HG03354 (cell line): Measurements from ENCODE around the gene ELMO1.

Source experiments
- ATAC-seq: cut with Tn5 transposase; IDR thresholded peaks from one replicate; pipeline ENCODE4 v1.9.1; 2021; ENCODE audit warnings: mild to moderate bottlenecking; ENCODE audit not compliant: unreplicated experiment, poor library complexity, severe bottlenecking

Gene ELMO1

DNA sequence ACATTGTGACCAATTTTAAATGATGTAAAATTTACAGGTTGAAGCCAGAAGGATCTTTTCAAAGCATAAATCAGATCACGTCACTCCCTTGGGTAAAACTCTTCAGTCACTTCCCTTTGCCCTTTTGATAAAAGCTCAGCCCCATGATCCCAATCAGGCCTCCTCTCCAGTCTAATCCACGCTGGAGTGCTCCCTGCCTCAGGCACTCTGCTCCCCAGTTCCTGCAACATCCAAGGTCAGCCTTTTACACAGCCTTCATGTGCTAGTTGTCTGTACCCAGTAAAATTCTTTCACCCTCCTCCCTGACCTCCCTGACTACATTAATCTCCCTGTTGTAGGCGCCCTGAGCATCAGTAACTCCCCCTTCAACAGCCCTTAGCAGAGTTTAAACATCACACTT, 14.1 kb downstream of the ELMO1 start:
- ATAC-seq: no peak

DNA sequence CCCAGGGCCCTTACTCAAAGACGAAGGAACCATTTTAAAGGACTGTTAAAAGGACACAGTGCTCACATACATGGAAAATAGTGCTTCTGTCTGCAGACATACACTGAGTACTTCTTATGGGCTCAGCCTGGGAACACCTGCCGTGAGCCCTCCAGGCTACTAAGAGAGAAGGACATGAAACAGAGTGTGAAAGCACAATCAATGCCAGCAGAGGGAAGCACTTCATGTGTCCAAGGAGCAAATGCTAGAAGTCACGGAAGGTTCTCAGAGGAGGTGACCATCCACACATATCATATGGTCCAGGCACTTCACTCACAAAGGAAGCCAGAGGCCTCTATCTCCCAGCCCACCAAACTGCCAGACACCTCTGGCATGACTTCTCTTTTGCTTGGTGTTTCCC, 15.5 kb downstream of the ELMO1 start:
- ATAC-seq: no peak

DNA sequence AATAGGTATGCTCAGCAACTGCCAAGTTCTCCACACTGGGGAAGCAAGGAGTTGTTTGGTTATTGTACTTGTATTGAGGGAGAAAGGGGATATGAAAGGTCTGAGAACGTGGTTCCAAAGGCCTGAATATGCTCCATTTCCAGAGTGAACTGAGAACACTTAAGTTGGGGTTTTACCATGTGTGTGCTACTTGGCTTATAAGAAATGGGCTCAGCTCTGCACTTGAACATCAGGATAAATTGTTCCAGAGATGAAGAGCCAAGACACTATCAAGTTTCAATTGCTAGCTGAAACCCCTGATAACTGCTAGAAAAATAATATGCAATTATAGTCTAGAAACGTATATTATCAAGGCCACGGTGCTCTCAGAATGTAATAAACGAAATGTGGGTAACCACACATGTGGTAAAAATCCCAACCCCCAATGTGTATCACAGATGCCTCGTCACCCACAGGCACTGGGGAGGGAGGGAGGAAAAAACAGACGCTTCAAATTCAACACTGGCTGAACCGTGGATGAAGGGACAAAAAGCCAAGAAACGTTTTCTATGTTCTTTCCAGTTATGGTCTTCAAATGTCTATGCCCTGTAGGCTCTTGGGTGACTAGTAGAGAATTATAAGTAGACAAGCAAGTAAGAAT, 16.3 kb downstream of the ELMO1 start:
- ATAC-seq: no peak

DNA sequence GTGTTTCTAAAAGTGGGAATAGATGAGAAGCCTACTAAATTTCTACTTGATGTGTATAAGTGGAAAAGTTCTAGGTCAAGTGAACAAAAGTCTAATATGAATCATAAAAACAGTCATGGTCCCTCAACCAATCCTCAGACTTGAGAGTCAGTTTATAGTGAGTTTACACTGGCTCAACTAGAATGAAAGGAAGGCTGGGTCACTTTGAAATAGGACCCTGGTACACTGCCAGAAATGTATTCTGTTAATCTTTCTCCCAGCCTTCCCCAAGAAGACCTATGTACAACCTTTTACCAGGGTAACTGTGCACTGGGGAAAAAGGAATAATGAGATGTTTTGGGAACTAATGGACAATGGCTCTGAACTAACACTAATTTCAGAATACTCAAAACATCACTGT, 17.3 kb downstream of the ELMO1 start:
- ATAC-seq: no peak

DNA sequence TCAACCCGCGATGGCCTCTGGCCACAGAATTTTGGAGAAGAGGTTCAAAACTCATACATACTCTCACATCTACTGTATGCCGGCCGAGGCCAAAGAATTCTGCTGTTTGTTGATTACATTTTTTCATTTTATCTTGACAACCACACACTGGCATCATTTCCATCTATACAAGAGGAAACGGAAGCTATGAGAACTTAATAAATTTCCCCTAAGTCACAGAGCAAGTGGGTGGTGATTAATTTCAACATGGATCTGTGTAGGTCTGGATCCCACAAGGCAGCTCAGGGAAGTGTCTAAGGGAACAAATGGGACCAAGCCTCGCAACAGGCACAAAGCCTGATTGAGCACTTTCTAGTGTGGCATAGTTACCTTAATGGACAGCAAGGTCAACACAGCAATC, 18.0 kb downstream of the ELMO1 start:
- ATAC-seq: no peak

DNA sequence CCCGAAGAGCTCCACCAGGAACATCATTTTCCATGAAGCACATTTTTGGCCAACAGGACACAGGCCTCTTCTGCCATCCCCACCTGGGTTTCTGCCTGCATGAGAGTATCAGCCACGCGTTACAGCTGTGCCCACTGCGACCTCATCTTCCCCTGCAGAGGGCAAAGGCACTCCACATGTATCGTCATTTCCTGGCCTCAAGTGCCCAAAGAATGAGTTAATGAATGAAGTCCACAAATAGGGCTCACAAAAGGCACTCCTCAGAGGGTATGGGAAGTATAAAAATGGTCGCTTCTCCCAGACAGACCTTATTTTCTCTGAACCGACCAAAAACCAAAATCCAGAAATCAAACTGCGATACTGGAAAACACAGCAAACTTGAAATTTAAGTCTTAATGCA, 18.5 kb downstream of the ELMO1 start:
- no peak for ATAC-seq

DNA sequence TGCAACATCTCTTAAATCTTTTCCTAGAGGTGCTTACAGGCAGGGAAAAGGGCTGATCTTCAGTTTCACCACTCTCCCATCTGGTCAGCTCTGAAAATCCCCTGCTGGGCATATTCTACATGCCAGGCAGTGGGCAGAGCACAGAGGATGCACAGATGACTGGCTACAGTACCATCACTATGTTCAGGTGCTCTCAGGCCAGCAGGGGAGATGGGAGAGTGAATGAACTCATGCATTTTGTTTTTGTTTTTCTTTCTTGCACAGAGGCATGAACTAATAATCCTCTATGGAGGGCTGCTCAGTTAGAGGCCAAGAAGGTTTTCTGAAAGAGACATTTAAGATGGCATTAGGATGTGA, 19.3 kb downstream of the ELMO1 start:
- no peak for ATAC-seq

DNA sequence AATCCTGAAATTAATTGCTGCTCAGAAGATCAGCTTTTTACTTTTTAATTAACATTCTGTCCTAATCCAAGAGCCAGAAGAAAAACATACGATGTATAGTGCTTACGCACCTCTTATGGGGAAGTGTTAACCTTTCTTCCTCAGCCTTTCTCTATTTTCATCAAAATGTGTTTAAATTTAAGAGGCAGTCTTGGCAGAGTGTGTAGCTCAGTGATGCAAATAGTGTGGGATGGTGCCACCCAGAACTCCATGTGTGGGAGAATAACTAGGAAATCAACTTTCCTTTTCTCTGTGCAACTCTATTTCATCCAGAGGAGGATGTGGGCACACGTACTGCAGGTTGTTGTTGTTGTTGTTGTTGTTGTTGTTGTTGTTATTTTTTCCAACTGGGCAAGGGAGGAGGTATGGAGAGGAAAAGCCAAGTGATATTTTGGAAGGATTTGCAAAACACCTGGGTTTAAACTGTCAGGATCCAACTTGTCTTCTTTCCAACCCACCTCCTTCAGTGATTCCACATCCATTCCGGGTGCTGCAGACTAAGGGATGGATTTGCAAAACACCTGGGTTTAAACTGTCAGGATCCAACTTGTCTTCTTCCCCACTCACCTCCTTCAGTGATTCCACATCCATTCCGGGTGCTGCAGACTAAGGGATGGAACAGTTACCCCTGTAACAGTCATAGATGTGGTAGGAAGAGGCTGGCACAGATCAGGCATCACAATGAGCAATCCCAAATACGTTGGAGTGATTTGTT, 19.8 kb downstream of the ELMO1 start:
- no peak for ATAC-seq

DNA sequence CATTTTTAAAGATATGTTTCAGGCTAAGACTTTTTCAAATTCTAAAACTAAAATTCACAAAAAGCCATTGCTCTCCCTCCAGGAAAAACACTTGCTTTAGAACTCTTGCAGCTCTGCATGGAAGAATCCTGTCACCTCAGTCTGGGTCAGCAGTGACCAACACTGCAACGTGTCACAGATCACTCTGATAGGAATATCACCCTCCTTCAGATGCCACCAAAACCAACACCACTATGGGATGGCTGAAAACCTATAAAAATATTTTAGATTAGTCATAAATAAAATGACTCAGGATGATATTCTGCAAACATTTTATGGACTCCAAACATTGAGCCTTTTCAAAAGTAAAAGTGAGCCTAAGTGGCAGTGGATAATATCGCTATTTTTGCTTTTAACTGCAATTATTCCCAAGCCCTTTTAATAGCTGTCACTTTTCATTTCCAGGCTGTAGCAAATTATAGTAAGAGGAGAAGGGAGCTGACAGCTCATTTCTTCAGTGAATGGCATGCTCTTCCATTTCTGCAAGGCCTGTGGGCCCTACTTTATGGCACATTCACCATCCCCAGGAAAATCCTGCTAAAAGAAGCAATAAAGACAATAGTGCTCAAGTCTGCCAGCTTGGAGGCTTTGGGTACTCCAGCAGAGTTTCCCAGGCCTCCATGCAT, 21.3 kb downstream of the ELMO1 start:
- ATAC-seq: no peak

DNA sequence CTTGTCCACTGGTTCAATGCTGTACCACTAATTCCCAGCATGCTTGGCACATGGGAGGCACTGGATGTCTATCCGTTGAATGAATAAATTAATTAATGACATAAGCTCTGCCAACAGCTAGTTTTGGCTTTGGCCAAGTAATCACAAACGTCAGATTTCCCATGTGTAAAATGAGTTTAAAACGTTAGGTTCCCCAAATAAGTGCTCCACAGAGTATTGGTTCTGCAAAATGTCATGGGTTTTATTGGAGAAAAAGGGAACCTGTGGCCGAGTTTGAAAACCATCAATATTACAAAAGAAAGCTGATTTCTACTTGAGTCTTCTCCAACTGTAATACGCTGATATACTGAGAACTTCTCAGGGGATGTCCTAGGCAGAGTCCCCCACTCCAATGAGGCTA, 23.2 kb downstream of the ELMO1 start:
- ATAC-seq: no peak

DNA sequence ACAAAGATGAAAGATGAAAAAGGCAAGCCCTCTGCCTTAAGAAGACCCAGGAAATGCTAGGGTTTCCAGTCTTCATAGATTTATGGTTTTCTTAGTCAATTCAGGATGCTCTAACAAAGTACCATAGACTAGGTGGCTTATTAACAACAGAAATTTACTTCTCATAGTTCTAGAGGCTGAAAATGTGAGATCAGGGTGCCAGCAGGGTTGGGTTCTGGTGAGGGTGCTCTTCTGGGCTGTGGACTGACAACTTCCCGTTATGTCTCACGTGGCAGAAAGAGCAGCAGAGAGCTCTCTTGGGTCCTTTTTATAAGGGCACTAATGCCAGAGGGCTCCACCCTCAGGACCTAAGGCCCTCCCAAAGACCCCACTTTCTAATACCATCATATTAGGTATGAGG, 23.7 kb downstream of the ELMO1 start:
- ATAC-seq: no peak

DNA sequence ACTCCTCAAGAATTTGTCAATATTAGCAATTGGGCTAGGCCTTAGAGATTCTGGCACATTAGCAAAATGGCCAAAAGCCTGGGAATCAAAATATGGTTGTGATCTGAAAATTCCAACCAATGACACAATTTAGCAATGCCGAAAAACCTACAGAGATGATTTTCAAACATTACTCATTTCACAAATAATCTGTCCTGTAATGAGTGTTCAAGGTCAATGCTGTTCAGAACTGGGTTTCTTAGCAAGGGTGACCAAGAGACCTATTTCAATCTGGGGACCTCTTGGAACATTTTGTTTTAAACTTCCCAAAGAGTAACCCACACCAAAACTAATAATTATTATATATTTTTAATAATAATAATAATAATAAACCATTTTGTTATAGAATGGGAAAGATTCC, 24.1 kb downstream of the ELMO1 start:
- ATAC-seq: no peak

DNA sequence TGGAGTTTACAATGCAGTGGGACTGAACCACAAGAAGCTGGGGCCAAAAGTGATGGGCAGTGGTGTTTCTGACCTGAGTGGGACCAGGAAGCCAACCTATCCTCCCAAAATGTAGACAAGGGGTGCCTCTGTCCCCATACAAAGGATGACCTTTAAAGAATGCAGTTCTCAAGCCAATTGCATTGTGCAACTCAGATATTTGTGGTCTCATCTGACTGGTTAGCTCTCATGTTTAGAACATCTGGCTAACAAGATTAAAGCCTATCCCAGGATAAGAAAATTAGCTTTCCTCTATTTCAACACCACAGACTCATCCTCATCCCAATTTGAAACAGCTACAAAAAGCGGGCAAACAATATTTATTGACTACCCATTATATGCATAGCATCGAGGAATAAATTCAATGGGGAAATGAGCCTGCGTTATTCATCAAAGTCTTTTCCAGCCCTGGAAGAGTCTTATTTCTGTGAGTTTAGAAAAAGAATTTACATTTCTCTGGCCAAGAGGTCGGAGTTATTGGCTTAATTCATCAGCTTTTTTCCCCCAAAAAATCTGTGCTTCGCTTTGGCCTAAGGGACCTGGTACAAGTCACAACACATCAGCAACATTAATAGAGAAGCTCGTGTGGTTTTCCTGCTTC, 26.7 kb downstream of the ELMO1 start:
- ATAC-seq: no peak

DNA sequence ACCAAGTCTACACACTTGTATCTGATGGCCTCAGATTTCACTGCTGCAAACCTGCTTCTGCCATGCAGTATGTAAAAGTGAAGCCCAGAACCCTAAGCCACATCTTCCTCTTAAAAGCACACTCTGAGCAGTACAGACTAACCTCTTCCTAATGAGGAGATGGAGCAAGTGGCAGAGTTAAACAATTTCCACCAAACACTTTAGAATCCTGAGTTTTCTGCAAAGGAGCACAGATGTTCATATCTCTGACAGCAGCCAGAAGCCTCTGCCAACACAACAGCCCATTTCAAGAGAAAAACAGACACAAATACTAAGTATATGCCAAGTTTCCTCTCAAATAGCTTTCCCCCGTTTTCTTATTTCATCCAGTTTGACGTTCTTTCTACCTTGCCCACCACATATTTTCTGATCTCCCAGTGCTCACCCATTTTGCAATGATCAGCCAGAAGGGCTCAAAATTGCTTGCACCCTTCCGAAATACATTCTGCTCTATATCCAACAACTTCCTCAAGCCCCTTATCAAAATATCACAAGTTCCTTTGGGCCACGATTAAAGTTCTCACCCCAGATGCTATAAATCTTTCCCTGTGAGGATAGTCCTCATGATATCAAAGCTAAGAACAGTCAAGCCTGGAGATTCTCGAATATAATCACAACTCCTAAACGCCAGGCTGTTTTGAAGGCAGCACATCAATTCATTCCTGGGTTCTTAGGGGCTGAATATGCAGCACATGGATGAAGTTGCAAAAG, 27.5 kb downstream of the ELMO1 start:
- ATAC-seq: no peak

DNA sequence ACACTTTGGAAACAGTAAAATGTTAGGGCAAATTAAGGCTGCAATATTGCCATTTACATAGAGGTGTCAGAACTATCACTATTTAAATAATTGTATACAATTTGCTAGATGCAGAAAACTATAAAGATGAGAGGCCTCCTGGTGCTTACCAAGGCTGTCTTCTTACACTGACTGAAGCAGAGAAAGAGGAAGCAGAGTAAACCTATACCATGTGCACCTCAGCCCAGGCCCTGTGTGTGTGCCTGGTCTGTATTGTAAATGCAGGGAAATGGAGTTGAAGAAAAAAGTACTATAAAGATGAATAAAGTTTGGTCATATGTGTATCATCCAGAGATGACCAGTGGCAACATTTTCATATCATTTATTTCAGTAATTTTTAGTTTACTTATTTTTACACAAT, 29.2 kb downstream of the ELMO1 start:
- no peak for ATAC-seq

DNA sequence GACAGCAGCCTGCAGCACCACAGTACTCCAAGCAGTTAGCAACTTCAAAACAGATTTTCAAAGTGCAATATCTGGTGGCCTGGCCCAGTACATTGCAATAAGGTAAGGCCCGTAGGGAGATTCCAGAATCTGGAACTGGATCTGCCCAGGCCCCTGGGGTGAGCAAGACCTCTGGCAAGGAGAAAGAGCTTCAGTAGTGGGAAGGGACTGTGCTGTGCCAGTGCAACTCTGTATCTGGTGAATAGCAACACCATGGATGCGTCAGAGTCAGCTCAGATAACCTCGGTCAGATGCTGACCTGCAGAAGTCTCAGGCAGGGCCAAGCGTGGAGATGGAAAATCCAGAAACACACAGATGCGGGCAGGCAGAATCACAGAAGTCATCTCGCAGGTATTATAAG, 30.3 kb downstream of the ELMO1 start:
- no peak for ATAC-seq

DNA sequence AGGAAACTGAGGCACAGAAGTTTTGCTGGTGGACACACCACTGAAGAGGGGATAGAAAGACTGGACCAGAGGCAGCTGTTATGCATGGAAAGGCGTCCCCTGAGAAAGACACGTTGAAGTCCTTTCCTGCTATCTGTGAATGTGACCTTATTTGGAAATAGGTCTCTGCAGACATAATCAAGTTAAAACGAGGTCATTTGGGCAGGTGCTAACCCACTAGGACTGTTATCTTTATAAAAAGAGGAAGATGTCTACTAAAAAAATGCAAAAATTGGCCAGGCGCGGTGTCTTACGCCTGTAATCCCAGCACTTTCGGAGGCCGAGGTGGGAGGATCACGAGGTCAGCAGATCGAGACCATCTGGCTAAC, 31.6 kb downstream of the ELMO1 start:
- no peak for ATAC-seq

DNA sequence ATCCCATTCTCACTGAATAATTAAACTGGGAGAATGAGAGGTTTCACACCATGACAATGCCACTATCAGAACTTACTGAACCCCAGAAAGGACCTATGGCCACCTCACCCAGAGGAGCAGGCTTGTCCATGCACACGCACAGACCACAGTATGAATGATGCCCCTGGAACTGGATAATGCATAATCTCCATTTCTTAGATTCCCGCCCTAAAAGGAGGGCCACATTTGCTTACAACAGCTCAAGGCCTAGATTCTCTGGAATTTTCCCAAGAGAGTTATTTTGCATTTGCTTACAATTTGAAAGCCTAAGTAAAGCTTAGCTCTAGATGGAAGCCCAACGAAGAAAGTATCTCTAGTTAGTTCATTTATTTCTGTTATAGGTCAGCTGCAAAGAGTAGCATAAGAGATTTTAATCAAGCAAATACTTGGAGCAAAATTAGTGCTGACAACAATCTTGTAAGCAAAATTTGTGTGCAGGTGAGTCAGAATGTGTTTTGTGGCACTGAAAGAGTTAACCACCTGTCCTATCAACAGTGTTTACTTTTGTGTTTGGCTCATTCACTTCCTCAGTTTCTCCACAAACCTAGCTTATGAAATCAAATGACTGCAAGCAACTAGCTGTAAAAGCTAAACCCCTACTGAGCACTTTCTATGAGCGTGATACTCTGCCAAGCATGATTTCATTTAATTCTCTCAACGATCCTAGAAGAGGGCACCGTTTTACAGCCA, 32.1 kb downstream of the ELMO1 start:
- ATAC-seq: no peak

DNA sequence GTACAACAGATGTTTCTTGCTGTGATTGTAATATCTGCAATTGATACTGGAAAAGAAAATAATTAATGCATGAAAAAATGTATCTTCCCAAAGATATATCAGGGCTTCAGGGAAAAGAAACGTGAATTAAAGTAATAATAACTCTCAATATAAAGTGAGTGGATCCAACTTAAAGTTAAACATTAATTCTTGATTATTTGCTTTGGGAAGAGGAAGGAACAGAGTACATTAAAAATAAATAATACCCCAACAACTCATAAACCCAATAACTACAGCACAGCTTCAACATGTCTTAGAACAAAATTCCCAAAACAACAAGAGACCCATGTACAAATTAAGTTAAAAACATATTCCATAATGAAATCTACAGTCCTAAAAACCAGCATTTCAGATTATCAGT, 33.0 kb downstream of the ELMO1 start:
- ATAC-seq: no peak
